Measurements from ENCODE around the gene SAMD4A.

DNA sequence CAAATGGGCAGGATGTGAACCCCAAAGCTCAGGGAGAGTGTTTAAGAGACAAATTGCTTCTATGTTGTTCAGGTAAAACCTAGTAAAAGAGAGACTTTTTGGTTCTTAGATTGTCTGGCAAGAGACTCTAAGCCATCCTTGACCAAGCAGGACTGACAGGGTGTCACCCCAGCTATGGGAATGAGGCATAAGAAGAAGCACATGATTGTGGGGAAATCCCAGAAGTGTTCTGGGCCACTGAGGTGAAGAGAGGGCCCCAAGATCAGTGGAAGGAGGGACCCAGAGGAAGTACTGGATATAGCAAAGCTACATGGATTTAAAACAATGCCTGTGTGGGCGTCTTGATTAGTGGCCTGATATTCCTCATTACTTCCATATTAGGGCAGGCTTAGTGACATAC, 99.0 kb downstream of the SAMD4A start:
- no peak for TF ChIP-seq TAF1 (IDR thresholded peaks at IDR 0.05; ENCODE audit: low read depth, low read length)
- no peak for TF ChIP-seq POLR2A (IDR thresholded peaks at IDR 0.05; ENCODE audit: low read depth, low read length)
- no peak for TF ChIP-seq PAX5 (IDR thresholded peaks at IDR 0.05; ENCODE audit: insufficient read depth, low read length, severe bottlenecking)

Measured in GM12891 (cell line).